ENCODE data around the gene ARF3. TPM values are rescaled to one million over a fixed set of nuclear protein-coding genes. Genes with fewer than 3 reads are reported as not detected.

The ARF3 gene
- total and polyA plus RNA-seq, 9 of the 15 experiments (the other 6 are each of a cell fraction or from before 2014, with no cell fraction given) = 5.9 to 170 (median 64.4) TPM

DNA sequence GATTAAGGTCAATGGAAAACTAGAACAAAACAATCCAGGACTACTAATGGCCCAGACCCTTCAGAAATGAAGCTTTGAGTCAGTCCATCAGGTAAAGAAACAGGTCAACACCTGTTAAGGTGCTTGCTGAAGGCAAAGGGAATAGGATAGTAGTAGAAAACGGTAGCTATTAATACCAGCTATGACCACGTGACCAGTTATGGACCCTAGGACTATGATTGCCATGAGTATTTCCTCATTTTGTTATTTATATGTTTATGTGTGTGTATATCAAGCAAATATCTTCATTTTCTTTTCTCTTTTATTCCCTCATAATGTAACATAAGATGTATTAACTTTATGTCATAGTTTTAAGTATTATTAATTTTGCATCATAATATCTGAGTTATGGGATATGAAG is 57.6 kb downstream of the ARF3 start:
- TF ChIP-seq, protein P1, sequence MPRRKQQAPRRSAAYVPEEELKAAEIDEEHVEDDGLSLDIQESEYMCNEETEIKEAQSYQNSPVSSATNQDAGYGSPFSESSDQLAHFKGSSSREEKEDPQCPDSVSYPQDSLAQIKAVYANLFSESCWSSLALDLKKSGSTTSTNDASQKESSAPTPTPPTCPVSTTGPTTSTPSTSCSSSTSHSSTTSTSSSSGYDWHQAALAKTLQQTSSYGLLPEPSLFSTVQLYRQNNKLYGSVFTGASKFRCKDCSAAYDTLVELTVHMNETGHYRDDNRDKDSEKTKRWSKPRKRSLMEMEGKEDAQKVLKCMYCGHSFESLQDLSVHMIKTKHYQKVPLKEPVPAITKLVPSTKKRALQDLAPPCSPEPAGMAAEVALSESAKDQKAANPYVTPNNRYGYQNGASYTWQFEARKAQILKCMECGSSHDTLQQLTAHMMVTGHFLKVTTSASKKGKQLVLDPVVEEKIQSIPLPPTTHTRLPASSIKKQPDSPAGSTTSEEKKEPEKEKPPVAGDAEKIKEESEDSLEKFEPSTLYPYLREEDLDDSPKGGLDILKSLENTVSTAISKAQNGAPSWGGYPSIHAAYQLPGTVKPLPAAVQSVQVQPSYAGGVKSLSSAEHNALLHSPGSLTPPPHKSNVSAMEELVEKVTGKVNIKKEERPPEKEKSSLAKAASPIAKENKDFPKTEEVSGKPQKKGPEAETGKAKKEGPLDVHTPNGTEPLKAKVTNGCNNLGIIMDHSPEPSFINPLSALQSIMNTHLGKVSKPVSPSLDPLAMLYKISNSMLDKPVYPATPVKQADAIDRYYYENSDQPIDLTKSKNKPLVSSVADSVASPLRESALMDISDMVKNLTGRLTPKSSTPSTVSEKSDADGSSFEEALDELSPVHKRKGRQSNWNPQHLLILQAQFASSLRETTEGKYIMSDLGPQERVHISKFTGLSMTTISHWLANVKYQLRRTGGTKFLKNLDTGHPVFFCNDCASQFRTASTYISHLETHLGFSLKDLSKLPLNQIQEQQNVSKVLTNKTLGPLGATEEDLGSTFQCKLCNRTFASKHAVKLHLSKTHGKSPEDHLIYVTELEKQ (CRISPR knock-in tag; IDR thresholded peaks at IDR 0.05) = no peak
- TF ChIP-seq, protein P2, sequence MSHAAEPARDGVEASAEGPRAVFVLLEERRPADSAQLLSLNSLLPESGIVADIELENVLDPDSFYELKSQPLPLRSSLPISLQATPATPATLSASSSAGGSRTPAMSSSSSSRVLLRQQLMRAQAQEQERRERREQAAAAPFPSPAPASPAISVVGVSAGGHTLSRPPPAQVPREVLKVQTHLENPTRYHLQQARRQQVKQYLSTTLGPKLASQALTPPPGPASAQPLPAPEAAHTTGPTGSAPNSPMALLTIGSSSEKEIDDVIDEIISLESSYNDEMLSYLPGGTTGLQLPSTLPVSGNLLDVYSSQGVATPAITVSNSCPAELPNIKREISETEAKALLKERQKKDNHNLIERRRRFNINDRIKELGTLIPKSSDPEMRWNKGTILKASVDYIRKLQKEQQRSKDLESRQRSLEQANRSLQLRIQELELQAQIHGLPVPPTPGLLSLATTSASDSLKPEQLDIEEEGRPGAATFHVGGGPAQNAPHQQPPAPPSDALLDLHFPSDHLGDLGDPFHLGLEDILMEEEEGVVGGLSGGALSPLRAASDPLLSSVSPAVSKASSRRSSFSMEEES (CRISPR knock-in tag; IDR thresholded peaks at IDR 0.05) = peak; percentile 71
- no peak for TF ChIP-seq ZNF830 (CRISPR knock-in tag; IDR thresholded peaks at IDR 0.05)
- no peak for TF ChIP-seq KLF16 (IDR thresholded peaks at IDR 0.05)
- TF ChIP-seq DPF2 (IDR thresholded peaks at IDR 0.05) = no peak
- TF ChIP-seq, protein P3, sequence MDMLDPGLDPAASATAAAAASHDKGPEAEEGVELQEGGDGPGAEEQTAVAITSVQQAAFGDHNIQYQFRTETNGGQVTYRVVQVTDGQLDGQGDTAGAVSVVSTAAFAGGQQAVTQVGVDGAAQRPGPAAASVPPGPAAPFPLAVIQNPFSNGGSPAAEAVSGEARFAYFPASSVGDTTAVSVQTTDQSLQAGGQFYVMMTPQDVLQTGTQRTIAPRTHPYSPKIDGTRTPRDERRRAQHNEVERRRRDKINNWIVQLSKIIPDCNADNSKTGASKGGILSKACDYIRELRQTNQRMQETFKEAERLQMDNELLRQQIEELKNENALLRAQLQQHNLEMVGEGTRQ (CRISPR knock-in tag; IDR thresholded peaks at IDR 0.05) = peak; percentile 42; the same call in 1 of the 2 replicates
- peak; percentile 24; the same call in 1 of the 2 replicates for TF ChIP-seq CBFA2T2 (conservative IDR thresholded peaks at IDR 0.05)
- peak; percentile 66 for TF ChIP-seq RAD51 (IDR thresholded peaks at IDR 0.05; ENCODE audit: borderline replicate concordance, low read depth)
- no peak for TF ChIP-seq CBX2 (IDR thresholded peaks at IDR 0.05; ENCODE audit: insufficient read depth, low read length, poor library complexity, severe bottlenecking)
- H3K4me3 ChIP-seq = no peak overlapping the region
- ATAC-seq (no peak), DNase-seq (ENCODE audit: extremely low read depth in 1 of 4, low spot score in 3 of 4) (no peak), FAIRE-seq (no peak)
- H3K36me3 ChIP-seq (ENCODE audit: control insufficient read depth, insufficient read depth, low read length) = no peaks in the 10 kb centered on the region
- no peak overlapping the region for H3K9ac ChIP-seq (ENCODE audit: insufficient read depth in 1 of 2, low read depth in 2 of 2, low read length in 2 of 2)
- H3K27ac ChIP-seq (ENCODE audit: extremely low read depth, low read depth, low read length) = no peak overlapping the region
- H3K9me3 ChIP-seq (replicated peaks; ENCODE audit: control insufficient read depth, insufficient read depth, low read depth, low read length) = no peaks in the 10 kb centered on the region
- ChIA-PET POLR2A (interaction anchor here (0.6 to 1.2 kb wide), 2 partner anchors 14 to 44 kb away, joined by 3 to 4 read pairs; no protein-coding TSS in a partner anchor), CTCF (ENCODE audit: low intra/inter-chr PET ratio) (interaction anchor here (0.6 kb wide), 1 partner anchor 9 kb away, joined by 4 read pairs; no protein-coding TSS in a partner anchor)
- H3K27me3 ChIP-seq (ENCODE audit: control insufficient read depth in 2 of 2, insufficient read depth in 2 of 2, low read length in 2 of 2) = peaks cover 2 to 24% of the 10 kb centered on the region in 2 experiments; a peak in 3 of 5 replicates
- H3K4me2 ChIP-seq (ENCODE audit: insufficient read depth, low read length) = no peak overlapping the region
- no peak overlapping the region for H2AFZ ChIP-seq (ENCODE audit: low read depth, low read length)
- H3K79me2 ChIP-seq (ENCODE audit: control insufficient read depth, insufficient read depth, low read length) = no peaks in the 10 kb centered on the region
- in situ Hi-C loops (cut with MboI) = no loop called here
- no peaks in the 10 kb centered on the region; a peak in 1 of 5 replicates for H3K4me1 ChIP-seq (replicated peaks in 1 of 2; ENCODE audit: control insufficient read depth in 2 of 2, insufficient read depth in 2 of 2, low read length in 2 of 2)
- no peaks in the 10 kb centered on the region for H3K9me1 ChIP-seq (ENCODE audit: control insufficient read depth, insufficient read depth, low read length)
- intact Hi-C loops (cut with micrococcal nuclease) = no loop called here
- H4K20me1 ChIP-seq (replicated peaks; ENCODE audit: control insufficient read depth, insufficient read depth, low read length) = no peaks in the 10 kb centered on the region
- no TSS peak for BruUV-seq (replicated peaks)
- WGBS (ENCODE audit: insufficient coverage, low coverage, missing lambda C conversion rate) = 0% methylated on average over 2 of the region's 2 CpGs

Measured in K562 (cell line).